Stimulated activated CD8-positive, alpha-beta memory T cell treated with anti-CD3 and anti-CD28 coated beads, Interleukin-12 subunit alpha, Interleukin-12 subunit beta, amount 100 ng/mL, for 1 hour (primary cell): ENCODE measurements around the gene BCL2L2.

Experiments
- DNase-seq: peaks from one replicate; pipeline ENCODE4 v3.0.0-alpha.2; 2020; ENCODE audit warnings: low read depth

The BCL2L2 gene

GRCh38 chr14:23355871-23356435, 49.3 kb downstream of the BCL2L2 start:
- DNase-seq, result no peak

DNA sequence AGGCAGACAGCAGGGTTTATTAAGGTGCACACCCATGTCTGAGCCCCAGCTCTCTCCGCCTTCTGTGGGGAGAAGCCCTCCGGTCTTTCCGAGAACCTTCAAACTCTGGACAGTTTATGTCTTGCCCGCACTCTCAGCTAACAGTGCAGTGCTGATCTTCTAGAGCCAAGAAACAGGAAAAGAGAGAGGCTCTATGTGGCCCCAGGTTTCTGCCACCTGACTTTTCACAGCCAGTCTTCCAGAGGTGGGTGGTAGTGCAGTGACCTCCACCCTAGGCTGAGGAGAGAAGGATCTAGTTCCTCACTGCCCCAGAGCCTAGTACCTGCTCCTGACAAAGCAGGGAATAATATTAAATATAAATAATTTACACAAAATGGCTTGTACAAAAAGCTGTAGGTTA, 50.0 kb downstream of the BCL2L2 start:
- DNase-seq, result no peak

DNA sequence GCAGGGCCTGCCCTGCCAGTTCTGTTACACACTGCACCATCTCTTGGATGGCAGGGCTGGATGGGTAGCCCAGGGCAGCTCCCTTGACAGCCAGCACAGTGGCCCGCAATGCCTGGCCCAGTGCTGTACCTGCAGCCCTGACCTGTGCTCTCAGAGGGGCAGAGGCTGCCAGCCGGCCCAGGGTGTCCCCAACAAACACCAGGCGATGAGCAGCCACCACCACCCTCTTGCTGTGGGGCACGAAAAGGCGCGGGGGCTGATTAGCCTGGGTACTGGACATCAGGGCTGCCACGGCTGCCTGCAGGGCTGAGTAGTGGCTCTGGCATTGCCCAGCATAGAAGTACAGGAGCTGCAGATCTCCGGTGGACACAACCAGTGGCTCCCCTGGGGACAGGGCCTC, 50.6 kb downstream of the BCL2L2 start:
- DNase-seq, result no peak

- no peak for DNase-seq
Measured at GRCh38 chr14:23358042-23358441, 51.4 kb downstream of the BCL2L2 start.

DNA sequence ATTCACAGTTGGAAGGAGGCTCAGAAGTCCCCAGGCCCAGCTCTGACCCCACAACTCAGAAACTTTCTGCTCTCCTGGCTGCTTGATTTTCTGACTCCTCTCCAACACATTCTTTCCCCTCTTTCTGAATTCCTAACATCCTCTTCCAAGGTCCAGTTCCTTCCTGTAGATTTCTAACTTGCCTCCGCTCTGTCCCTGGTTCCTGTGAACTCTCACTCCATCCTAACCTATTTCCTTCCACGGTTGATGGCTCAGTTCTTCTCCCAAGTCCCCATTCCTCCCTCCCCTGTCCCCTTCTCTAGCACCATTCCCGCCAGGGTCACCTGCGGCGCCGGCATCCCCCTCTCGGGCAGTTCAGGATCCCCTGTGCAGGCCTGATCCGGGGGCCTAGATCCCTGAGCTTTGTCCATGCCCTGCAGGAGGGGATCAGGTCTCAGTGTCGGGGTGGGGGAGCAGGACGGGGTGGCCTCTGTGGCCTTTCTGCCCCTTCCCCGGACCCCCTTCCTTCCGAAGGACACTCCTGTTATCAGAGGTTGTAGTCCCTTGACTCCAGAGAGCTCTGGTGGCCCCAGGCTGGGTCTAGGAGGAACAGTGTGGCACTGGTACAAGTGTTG, 52.0 kb downstream of the BCL2L2 start:
- DNase-seq, result no peak

DNA sequence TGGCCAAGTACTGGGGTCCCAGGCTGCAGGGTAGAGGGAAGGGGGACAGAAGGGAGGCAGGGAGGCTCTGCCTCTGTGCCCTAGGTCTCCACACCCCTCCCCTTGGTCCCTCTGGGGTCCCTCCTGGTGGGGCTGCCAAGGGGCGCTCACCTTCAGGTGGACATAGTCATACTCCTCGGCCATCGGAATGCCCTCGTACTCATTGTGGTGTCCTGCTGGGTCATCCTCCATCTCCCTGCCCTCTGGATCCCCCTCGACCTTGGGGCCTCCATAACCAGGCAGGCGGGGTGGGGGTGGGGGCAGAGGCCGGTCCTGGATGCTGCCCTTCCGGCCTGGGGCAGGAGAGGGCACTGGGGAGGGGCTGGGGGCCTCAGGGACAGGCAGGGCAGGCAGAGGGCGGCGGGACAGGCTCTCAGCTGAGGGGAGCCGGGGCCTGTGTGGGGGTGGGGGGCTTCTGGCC, 52.6 kb downstream of the BCL2L2 start:
- no peak for DNase-seq

DNA sequence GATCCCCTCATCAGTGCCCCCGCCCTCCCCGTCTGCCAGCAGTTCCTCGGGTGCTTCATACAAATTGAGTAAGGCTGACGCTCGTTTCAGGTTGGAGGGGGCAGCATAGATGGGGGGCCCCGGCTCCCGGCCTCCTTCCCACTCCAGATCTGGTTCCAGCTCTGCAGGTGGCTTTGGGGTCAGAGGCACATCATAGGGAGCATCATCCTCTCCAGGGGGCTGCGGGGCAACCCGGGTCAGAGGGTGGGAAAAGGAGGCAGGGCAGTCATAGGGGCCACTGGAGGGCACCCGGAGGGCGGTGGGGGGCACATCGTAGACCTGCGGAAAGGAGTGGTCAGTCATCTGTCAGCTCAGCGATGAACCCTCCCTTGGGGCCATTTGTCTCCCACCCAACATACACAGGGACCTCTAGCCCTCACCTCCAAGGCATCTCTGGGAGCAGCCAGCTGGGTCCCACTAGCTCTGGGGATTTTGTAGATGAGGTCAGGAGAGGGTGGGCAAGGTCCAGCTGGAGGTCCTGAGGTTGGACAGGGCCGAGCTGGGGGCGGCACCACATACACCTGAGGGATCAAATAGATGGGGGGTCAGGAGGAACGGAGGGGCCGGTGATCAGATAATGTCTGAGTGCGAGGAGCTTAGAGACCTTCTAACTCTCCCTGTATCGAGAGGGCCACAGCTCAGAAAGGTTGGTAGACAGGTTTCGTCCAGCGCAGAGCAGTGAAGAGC, 53.3 kb downstream of the BCL2L2 start:
- no peak for DNase-seq

DNA sequence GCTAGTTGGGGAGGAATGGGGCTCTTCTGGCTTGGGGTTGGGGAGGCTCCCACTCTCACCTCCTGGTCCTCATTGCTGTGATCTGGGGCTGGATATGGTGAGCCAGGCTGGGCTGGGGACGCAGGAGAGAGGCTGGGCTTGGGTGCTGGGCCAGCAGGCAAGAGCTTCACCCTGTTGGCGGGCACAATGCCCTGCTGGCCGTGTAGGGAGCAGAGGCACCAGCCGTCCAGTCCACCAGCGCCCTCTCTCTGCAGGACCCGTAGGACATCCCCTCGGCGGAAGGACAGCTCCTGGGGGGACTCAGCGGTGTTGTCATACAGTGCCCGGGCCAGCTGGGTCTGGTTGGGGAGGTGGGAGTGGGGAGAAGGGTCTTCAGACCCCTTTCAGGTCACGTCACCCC, 53.9 kb downstream of the BCL2L2 start:
- no peak for DNase-seq

DNA sequence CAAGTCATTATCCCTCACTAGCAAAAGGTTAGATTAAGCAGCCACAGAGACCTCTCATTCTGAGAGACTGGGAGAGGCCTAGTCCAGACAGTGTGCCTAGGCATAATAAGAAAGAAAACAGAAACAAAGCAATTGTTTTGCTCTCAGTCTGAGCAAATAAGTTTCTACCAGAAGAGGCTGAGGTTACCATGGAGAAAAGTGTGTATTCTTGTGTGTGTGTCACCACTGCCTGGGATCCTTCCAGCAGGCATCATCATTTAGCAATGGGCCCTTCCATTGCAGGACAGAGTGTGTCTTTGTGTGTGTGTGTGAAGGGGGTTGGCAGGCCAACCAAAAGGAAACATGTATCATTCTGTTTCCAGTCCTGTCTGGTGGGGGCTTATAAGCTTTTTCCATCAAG, 54.7 kb downstream of the BCL2L2 start:
- no peak for DNase-seq
